CD4-positive, alpha-beta T cell treated with Interferon gamma for 1 hour (primary cell): ENCODE measurements around the gene RBM20.

ENCODE experiments used
- DNase-seq: peaks from one replicate; pipeline ENCODE4 v3.0.0-alpha.2; 2020

RBM20 gene

GRCh38 chr10:110742801-110743200 is 98.7 kb downstream of the RBM20 start:
- no peak for DNase-seq

DNA sequence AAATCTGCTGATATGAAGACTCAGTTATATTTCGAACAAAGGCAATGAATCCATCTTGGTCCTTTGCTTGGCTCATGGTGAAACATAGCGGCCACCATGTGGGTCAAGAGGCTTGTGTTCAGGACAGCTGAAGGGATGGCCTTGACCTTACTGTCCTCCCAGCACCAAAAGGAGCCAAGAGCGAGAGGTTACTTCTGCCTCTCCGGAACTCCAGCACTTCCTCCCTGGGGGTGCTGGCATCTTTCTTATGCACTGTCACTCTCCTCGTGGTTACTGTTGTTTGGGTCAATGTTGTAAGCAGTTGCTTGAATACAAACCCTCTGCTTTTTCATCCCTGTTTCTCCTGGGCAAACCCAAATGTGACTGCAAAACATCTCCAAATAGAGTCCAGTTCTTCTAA is 100.6 kb downstream of the RBM20 start:
- no peak for DNase-seq

- DNase-seq = peak; percentile 42
These were observed 102.2 kb downstream of the RBM20 start for GRCh38 chr10:110746254-110746826.

DNA sequence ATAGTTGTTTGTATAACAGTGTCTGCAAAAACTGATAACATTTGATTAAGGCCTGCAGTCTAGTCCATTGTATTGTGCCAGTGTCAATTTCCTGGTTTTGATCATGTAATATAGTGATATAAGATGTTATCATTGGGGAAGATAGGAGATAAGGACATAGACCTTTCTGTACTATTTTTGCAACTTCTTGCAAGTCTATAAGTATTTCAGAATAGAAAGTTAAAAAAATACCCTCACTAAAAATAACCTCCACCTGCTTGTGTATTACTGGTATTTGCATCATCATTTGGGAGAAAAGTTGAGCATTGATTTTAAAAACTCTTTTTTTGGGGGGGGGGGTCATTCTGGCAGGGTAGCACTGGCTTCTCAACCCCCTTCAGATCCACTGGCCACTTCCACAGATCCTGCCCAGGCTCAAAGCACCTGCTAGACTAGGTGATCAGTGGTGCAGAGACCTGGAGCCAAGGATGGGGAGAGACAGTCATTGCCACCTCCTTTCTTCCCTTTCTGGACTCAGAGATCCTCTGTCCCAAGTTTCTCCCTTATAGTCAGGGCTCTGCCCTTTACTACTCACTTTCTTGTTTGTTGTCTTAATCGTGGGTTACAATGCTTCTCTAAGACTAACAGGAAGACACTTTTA is 103.0 kb downstream of the RBM20 start:
- no peak for DNase-seq

GRCh38 chr10:110747609-110748464 is 103.7 kb downstream of the RBM20 start:
- no peak for DNase-seq

DNA sequence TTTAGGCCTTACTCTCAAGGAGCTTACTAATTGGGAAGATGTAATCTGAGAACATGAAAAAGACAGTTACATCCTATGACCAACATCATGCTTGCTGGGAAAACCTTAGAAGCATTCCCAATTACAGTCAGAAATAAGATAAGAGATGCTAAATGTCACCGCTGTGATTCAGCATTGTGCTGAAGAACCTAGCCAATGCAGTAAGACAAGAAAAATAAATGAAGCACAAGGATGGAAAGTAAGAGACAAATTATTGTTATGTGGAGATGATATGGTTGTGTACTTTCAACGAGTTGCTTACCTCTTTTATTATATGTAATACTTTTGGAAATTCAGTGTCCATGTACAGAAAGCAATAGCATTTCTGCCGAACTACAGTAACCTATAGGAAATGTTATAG is 104.8 kb downstream of the RBM20 start:
- no peak for DNase-seq

DNA sequence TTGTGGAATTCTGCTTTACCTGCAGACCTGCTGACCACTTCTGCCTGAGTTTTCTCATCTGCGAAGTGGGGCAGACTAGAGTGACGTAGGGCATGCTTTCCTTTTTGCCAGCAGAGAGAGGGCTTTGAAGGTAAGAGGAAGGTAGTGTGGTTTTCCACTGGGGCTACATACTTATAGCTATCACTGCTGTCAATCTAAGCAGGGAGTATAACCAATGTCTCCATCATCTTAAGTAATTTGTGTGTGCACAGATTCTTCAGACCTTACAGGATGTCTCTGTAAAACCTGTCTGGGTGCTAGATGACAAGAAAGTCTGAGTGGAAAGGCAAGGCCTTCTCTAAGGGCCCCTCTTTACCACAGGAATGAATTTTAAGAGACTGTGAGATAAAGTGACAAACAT is 106.8 kb downstream of the RBM20 start:
- no peak for DNase-seq

DNA sequence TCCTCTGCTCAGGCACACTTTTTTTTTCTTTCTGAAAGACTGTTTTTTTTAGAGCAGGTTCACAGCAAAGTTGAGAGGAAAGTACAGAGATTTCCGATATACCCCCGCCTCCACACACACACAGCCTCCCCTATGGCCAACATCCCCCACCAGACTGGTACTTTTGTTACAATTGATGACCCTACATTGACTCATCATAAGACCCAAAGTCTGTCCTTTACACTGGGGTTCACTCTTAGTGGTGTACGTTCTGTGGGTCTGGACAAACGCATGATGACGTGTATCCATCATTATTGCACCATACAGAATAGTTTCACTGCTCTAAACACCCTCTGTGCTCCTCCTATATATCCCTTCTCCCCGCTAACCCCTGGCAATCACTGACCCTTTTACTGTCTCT is 107.7 kb downstream of the RBM20 start:
- no peak for DNase-seq

- no peak for DNase-seq
These were observed 109.3 kb downstream of the RBM20 start for GRCh38 chr10:110753462-110753861.

DNA sequence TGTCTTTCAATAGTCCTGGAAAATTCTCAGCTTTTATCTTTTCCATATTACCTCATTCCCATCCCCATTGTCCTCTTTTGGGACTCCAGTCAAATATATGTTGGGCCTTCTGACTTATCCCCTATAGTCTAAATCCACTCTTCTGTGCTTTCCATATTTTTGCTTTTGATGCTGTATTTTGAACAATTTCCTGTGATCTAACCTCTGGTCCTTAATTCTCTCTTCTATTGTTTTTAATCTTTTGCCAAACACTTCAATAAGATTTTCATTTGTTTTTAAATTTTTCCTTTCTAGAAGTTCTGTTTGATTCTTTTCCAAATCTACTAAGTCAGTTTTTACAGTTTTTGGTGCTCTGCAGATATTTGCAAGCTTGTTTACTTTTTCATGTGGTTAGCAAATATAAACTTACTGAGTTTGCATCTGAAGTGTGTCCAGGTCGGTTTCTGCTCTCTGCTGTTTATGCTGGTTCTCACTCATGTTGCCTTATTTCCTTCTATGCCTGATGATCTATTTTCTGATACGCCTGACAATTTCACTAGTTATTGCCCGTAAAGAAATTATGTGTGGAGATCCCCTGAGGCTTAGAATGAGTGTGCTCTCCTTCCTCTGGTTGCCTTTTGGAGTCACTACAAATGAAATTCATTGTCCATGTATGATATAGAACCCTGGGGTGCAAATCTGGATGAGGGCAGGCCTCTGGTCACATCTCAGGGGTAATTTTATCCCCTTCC is 110.4 kb downstream of the RBM20 start:
- no peak for DNase-seq

DNA sequence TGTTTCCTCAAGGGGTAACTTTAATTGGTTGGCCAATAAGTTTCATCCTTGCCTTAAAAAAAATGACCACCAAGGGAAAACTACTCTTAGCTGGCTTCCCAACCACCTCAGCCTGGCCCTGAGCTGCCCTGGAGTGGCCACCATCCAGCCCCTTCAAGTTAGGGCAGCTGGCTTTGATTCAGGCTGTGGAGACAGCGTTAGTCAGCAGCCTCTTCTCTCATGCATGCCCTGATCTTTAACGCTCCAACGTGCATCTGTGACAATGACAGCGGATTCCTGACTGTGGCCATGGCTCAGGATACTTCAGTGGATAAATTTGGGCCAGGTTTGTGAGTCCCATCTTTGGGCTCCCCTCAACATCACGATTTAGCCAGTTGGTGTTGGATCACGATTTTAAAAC is 111.6 kb downstream of the RBM20 start:
- no peak for DNase-seq

DNA sequence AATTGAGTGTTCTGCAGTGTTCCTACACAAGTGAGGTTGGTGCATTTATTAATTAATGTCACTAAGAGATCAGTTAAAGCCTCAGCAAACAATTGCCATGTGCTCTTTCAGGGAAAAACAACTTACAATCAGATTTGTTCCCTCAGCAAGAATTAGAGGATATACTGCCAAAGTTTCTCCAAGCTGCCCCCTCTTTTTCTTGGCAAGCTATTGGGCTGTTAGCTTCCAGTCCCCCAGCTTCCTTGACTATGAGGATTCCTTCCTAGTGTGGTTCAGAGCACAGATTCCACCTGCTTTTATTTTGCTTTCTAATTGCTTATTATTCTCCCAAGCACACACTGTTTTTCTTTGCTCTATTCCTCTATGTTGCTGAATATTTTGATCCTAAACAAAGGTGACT is 112.7 kb downstream of the RBM20 start:
- DNase-seq = no peak

DNA sequence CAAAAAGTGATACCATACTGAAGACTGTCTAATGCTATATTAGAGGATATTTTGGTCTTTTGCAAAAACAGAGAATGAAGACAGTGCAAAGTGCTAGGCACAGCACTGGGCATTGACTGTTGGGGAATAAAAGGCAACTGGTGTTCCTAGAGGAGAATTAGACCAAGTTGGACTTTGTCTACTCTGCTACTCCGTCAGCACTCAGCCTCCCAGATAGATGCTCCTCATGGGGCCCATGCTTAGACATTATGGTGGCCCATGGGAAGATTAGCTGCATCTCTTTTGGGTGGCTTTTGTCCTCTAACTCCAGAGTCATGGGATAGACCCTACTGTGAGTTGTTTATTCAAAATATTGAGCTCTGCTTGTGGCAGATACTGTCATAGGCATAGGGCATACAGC is 113.5 kb downstream of the RBM20 start:
- no peak for DNase-seq

GRCh38 chr10:110758128-110758765 is 114.1 kb downstream of the RBM20 start:
- DNase-seq = no peak

DNA sequence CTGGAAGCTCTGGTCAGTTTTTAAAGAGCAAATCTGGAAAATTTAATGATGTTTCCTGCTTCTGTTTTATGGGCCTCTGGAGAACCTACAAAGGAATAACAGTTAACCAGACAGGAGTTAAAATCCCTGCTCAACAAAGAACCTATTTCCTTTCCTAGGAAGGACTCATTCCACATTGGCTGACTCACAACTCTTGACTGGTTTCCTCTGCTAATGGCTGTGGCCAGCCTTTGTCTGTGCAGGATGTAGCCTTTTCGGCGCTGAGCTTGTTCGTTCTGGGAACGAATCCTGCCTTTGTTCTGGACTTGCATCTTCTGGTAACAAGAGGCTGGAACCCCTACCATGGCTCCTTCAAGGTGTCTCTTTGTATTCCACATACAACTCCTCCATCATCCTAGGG is 114.8 kb downstream of the RBM20 start:
- DNase-seq = no peak

GRCh38 chr10:110759523-110759922 is 115.4 kb downstream of the RBM20 start:
- DNase-seq = no peak

DNA sequence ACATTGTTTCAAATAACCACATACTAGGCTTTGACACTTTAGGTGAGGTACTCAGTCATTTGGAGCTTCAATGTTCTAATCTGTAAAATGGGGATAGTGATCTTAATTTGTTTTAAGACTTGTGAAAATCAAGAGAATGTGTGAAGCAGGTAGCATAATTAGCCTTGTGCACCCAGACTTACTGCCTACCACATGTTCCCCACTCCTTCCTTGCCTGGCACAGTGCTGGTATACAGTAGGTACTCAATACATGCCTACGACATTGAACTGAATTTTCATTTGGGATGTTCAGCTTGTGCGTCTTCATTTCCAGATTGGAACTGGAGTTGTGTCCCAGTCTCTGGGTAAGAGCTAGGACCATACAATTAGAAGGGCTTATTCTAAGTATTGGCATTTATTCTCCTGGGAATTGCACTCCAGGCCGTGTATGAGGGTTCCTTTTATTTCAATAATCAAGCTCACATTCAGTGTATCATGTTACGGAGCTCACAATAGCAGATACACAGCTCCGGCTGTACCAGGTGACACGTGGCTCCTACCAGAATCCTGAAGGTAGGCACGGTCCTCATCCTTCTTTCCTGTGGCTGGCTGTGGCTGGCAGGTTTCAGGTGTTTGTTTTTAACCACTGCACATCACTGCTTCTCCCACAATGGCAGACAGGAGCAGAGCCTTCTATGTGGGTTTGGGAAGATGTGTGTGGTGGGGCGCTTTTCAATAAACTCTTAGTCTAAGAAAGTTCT is 118.1 kb downstream of the RBM20 start:
- DNase-seq = no peak

- DNase-seq = no peak
These were observed 118.7 kb downstream of the RBM20 start for GRCh38 chr10:110762849-110763211.

GRCh38 chr10:110764378-110764777 is 120.2 kb downstream of the RBM20 start:
- no peak for DNase-seq

GRCh38 chr10:110764793-110765512 is 120.8 kb downstream of the RBM20 start:
- no peak for DNase-seq

- no peak for DNase-seq
These were observed 121.6 kb downstream of the RBM20 start for GRCh38 chr10:110765513-110766319.
